H1 (cell line): ENCODE measurements around the gene LRRC28. TPM values are rescaled to one million over a fixed set of nuclear protein-coding genes. Genes with fewer than 3 reads are reported as not detected.

ENCODE experiments used
- CTCF ChIA-PET: fragments of 300-600 bp; sonication (Branson Sonifier 250); formaldehyde crosslinking; loops from one replicate; lab custom pipeline; 2021; ENCODE audit not compliant: partially characterized antibody; lab: Charles Lee
- POLR2A ChIA-PET: fragments of 300-600 bp; sonication (Branson Sonifier 250); formaldehyde crosslinking; loops from one replicate; lab custom pipeline; 2021; ENCODE audit warnings: inconsistent platforms; ENCODE audit not compliant: partially characterized antibody; lab: Charles Lee
- DNase-seq, 2 experiments: peaks; one replicate each; pipeline versions ENCODE4 v3.0.0 to v3.0.0-alpha.2; 2010 to 2022; ENCODE audit warnings: low spot score in 2 of 2, low read depth in 1 of 2, mixed read lengths in 1 of 2
- FAIRE-seq: peaks from 2 replicates; lab custom pipeline; 2011; peaks lifted over from hg19 to GRCh38; lab: Jason Lieb, UNC
- H2AFZ ChIP-seq: 2 replicates; pipeline ENCODE4 v1.8.1; 2012; ENCODE audit warnings: low read length, inconsistent platforms
- H2AK5ac ChIP-seq: 2 replicates; pipeline ENCODE4 v1.6.1; 2013; ENCODE audit warnings: low read depth, low read length
- H2BK120ac ChIP-seq: replicated peaks from 2 replicates; pipeline ENCODE3; 2013; ENCODE audit warnings: low read depth, low read length, inconsistent platforms
- H2BK12ac ChIP-seq: 2 replicates; pipeline ENCODE4 v1.6.1; 2013; ENCODE audit warnings: low read depth, low read length
- H2BK15ac ChIP-seq: 2 replicates; pipeline ENCODE4 v1.6.1; 2013; ENCODE audit warnings: low read length
- H2BK20ac ChIP-seq: 2 replicates; pipeline ENCODE4 v1.6.1; 2013; ENCODE audit warnings: low read length
- H2BK5ac ChIP-seq: 2 replicates; pipeline ENCODE4 v1.6.1; 2013; ENCODE audit warnings: low read depth, low read length
- H3K14ac ChIP-seq: 2 replicates; pipeline ENCODE4 v1.6.1; 2013; ENCODE audit warnings: inconsistent platforms; ENCODE audit not compliant: insufficient read length
- H3K18ac ChIP-seq: 2 replicates; pipeline ENCODE4 v1.6.1; 2013; ENCODE audit warnings: low read length; ENCODE audit errors: extremely low read depth
- H3K23ac ChIP-seq: 2 replicates; pipeline ENCODE4 v1.6.1; 2013; ENCODE audit warnings: inconsistent platforms; ENCODE audit not compliant: insufficient read length
- H3K23me2 ChIP-seq: 2 replicates; pipeline ENCODE4 v1.6.1; 2013; ENCODE audit warnings: low read depth, low read length
- H3K27ac ChIP-seq: 2 replicates; pipeline ENCODE4 v1.6.1; 2011; ENCODE audit warnings: low read depth, low read length, inconsistent platforms
- H3K27me3 ChIP-seq, 4 experiments: replicated peaks in 1 of 4; 1 replicate in 1 of 4; 2 replicates in 3 of 4; pipeline versions ENCODE4 v1.6.1 to v1.8.1; 2011 to 2013; ENCODE audit warnings: low read length in 3 of 4, mild to moderate bottlenecking in 3 of 4, inconsistent platforms in 2 of 4, mixed read lengths in 2 of 4, moderate library complexity in 1 of 4; ENCODE audit not compliant: control insufficient read depth in 3 of 4, insufficient read depth in 3 of 4; ENCODE audit errors: extremely low read depth in 1 of 4
- H3K36me3 ChIP-seq, 4 experiments: 2 replicates each; pipeline versions ENCODE4 v1.6.1 to v1.8.1; 2011 to 2013; ENCODE audit warnings: mild to moderate bottlenecking in 4 of 4, low read length in 3 of 4, moderate library complexity in 2 of 4, control low read depth in 1 of 4, inconsistent platforms in 1 of 4; ENCODE audit not compliant: insufficient read depth in 4 of 4, control insufficient read depth in 2 of 4
- H3K4ac ChIP-seq: replicated peaks from 2 replicates; pipeline ENCODE3; 2013; ENCODE audit warnings: low read length, low read depth, mixed read lengths, inconsistent platforms; ENCODE audit not compliant: insufficient read length
- H3K4me1 ChIP-seq, 4 experiments: replicated peaks in 1 of 4; 1 replicate in 1 of 4; 2 replicates in 3 of 4; pipeline versions ENCODE4 v1.6.1 to v1.8.1; 2011 to 2013; ENCODE audit warnings: low read length in 3 of 4, inconsistent platforms in 2 of 4, mixed read lengths in 1 of 4; ENCODE audit not compliant: insufficient read depth in 4 of 4, control insufficient read depth in 3 of 4
- H3K4me2 ChIP-seq, 2 experiments: 2 replicates each; pipeline versions ENCODE4 v1.6.1 to v1.8.1; 2011 to 2013; ENCODE audit warnings: low read depth in 2 of 2, low read length in 2 of 2, control low read depth in 1 of 2, inconsistent platforms in 1 of 2, mild to moderate bottlenecking in 1 of 2; ENCODE audit not compliant: insufficient read depth in 1 of 2
- H3K4me3 ChIP-seq, 4 experiments: fragments of 200-600, 300-600 bp in 1 of 4; sonication (generic), shearing (Covaris generic), sonication (Bioruptor Twin) in 1 of 4; 2 replicates each; pipeline versions ENCODE4 v1.5.1 to v1.8.1; 2011 to 2016; ENCODE audit warnings: low read length in 4 of 4, low read depth in 3 of 4, control low read depth in 2 of 4, inconsistent platforms in 2 of 4, mild to moderate bottlenecking in 2 of 4, mixed read lengths in 1 of 4, moderate library complexity in 1 of 4; ENCODE audit not compliant: insufficient read depth in 2 of 4; ENCODE audit errors: extremely low read depth in 1 of 4
- H3K56ac ChIP-seq: replicated peaks from 2 replicates; pipeline ENCODE3; 2013; ENCODE audit warnings: low read depth, mild to moderate bottlenecking, mixed read lengths, low read length, inconsistent platforms; ENCODE audit not compliant: insufficient read length
- H3K79me1 ChIP-seq: 2 replicates; pipeline ENCODE4 v1.6.1; 2013; ENCODE audit warnings: low read depth, low read length, control low read depth
- H3K79me2 ChIP-seq, 2 experiments: 2 replicates each; pipeline versions ENCODE4 v1.6.1 to v1.8.1; 2012 to 2013; ENCODE audit warnings: low read length in 2 of 2, mild to moderate bottlenecking in 2 of 2, inconsistent platforms in 1 of 2; ENCODE audit not compliant: insufficient read depth in 2 of 2, control insufficient read depth in 1 of 2
- H3K9ac ChIP-seq, 4 experiments: replicated peaks in 1 of 4; 1 replicate in 1 of 4; 2 replicates in 3 of 4; pipeline versions ENCODE4 v1.6.1 to v1.8.1; 2011 to 2013; ENCODE audit warnings: low read depth in 3 of 4, low read length in 3 of 4, control low read depth in 2 of 4, mild to moderate bottlenecking in 2 of 4, moderate library complexity in 2 of 4, inconsistent platforms in 1 of 4; ENCODE audit errors: extremely low read depth in 1 of 4
- H3K9me3 ChIP-seq, 2 experiments: 2 replicates each; pipeline versions ENCODE4 v1.6.1 to v1.8.1; 2012 to 2013; ENCODE audit warnings: mild to moderate bottlenecking in 2 of 2, moderate library complexity in 2 of 2, control low read depth in 1 of 2, inconsistent platforms in 1 of 2, low read depth in 1 of 2, low read length in 1 of 2, mixed read lengths in 1 of 2; ENCODE audit not compliant: insufficient read depth in 2 of 2
- H4K20me1 ChIP-seq, 2 experiments: replicated peaks in 1 of 2; 2 replicates each; pipeline versions ENCODE3 to v1.8.1; 2011 to 2013; ENCODE audit warnings: inconsistent platforms in 2 of 2, low read length in 2 of 2, mild to moderate bottlenecking in 1 of 2; ENCODE audit not compliant: insufficient read depth in 2 of 2, control insufficient read depth in 1 of 2
- H4K5ac ChIP-seq: 2 replicates; pipeline ENCODE4 v1.6.1; 2013; ENCODE audit warnings: low read length, low read depth, mixed read lengths, inconsistent platforms; ENCODE audit not compliant: insufficient read length
- H4K8ac ChIP-seq: 2 replicates; pipeline ENCODE4 v1.8.0; 2013; ENCODE audit warnings: mild to moderate bottlenecking, moderate library complexity, low read length, inconsistent platforms; ENCODE audit not compliant: insufficient read depth; ENCODE audit errors: extremely low read depth
- H4K91ac ChIP-seq: replicated peaks from 2 replicates; pipeline ENCODE3; 2013; ENCODE audit warnings: low read length, mixed read lengths, inconsistent platforms; ENCODE audit not compliant: insufficient read length
- CHD2 ChIP-seq: IDR thresholded peaks from 2 replicates; pipeline ENCODE4 v1.6.1; 2012; ENCODE audit warnings: low read length, improper control_type of control experiment
- CTCF ChIP-seq, 3 experiments: IDR thresholded peaks; 1 replicate in 2 of 3; 2 replicates in 1 of 3; pipeline versions ENCODE4 v1.5.1 to v1.6.1; 2011; ENCODE audit warnings: low read length in 3 of 3, mild to moderate bottlenecking in 3 of 3, inconsistent platforms in 2 of 3, low read depth in 1 of 3, moderate library complexity in 1 of 3; ENCODE audit not compliant: insufficient read depth in 1 of 3; ENCODE audit errors: control extremely low read depth in 1 of 3
- GTF2F1 ChIP-seq: IDR thresholded peaks from 2 replicates; pipeline ENCODE4 v1.6.1; 2012; ENCODE audit warnings: low read depth, low read length, improper control_type of control experiment, borderline replicate concordance
- KDM1A ChIP-seq: fragments of 200-600, 300-600 bp; sonication (generic); IDR thresholded peaks from 2 replicates; pipeline ENCODE4 v1.7.1; 2016; ENCODE audit warnings: mild to moderate bottlenecking, low read length, borderline replicate concordance
- RNF2 ChIP-seq: fragments of 200-900, 300-1000 bp; sonication (generic); IDR thresholded peaks from 2 replicates; pipeline ENCODE4 v1.7.1; 2016; ENCODE audit warnings: borderline replicate concordance, low read depth, mild to moderate bottlenecking, antibody characterized with exemption, low read length; ENCODE audit not compliant: poor library complexity, severe bottlenecking; ENCODE audit errors: missing control alignments
- RXRA ChIP-seq: IDR thresholded peaks from 2 replicates; pipeline ENCODE4 v1.6.1; 2011; ENCODE audit warnings: low read depth, mild to moderate bottlenecking, low read length, moderate library complexity; ENCODE audit not compliant: insufficient read depth
- SIX5 ChIP-seq: IDR thresholded peaks from 2 replicates; pipeline ENCODE4 v1.6.1; 2011; ENCODE audit warnings: mild to moderate bottlenecking, low read depth, low read length
- SRF ChIP-seq: IDR thresholded peaks from 2 replicates; pipeline ENCODE4 v1.6.1; 2011; ENCODE audit warnings: mild to moderate bottlenecking, low read depth, low read length, moderate library complexity
- SUZ12 ChIP-seq: fragments of 200-600 bp; sonication (generic); IDR thresholded peaks from 2 replicates; pipeline ENCODE4 v1.6.1; 2012; ENCODE audit warnings: mild to moderate bottlenecking, inconsistent platforms, low read length, moderate library complexity, mixed read lengths
- TBP ChIP-seq: IDR thresholded peaks from 2 replicates; pipeline ENCODE4 v1.6.1; 2011; ENCODE audit warnings: low read depth, low read length, improper control_type of control experiment
- ZNF274 ChIP-seq: IDR thresholded peaks from 2 replicates; pipeline ENCODE4 v1.7.0; 2012; ENCODE audit warnings: low read length, borderline replicate concordance; ENCODE audit errors: extremely low read depth
- polyA plus RNA-seq, 7 experiments: library from polyadenylated mRNA; depleted of rRNA in 3 of 7; stranded (reverse) in 5 of 7; unstranded in 2 of 7; fragments of >200 nt in 5 of 7; fragments of 200-250 nt in 2 of 7; gene quantifications; 1 replicate in 5 of 7; 2 replicates in 1 of 7; 4 replicates in 1 of 7; pipeline versions ENCODE4 v1.2.1 to v1.2.3, GENCODE V29; 2011 to 2013; ENCODE audit warnings: missing spikeins in 2 of 7, mixed read lengths in 2 of 7
- total RNA-seq: library from RNA; stranded (reverse); fragmentation: NEBNext Ultra II Directional; extraction: Animal tissue kit (Norgen Biotek cat#: 25700); gene quantifications from 2 replicates; pipeline ENCODE4 v1.2.1, GENCODE V29; 2021

Gene LRRC28
- total and polyA plus RNA-seq, 2 of the 8 experiments (the other 6 are each of a cell fraction or from before 2014, with no cell fraction given), result 20.2 to 23.3 TPM

DNA sequence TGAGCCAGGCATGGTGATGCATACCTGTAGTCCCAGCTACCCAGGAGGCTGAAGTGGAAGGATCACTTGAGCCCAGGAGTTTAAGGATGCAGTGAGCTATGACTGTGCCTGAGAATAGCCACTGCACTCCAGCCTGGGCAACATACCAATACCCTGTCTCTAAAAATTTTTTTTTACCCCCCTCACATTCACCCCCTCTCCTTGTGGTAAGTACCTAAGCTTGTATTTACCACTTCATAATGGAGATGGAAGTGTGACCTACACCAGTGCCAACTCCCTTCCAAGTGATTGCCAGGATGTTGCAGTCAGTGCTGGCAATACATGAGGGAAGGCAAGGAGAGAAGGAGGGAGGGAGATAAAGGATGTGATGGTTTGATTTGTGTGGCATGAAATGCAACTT is 84.2 kb downstream of the LRRC28 start:
- TF ChIP-seq SIX5 (no peak), CHD2 (no peak), SUZ12 (no peak), CTCF (IDR thresholded peaks at IDR 0.05; ENCODE audit: control extremely low read depth in 1 of 3, insufficient read depth in 1 of 3, low read depth in 1 of 3, low read length in 3 of 3) (no peak), SRF (no peak), ZNF274 (no peak), RXRA (no peak), RNF2 (no peak), KDM1A (no peak), TBP (no peak), GTF2F1 (no peak)
- DNase-seq, result no peak
- H3K4me2 ChIP-seq, result no peak overlapping the region
- no peak overlapping the region for H2BK12ac ChIP-seq
- POLR2A ChIA-PET, result no interaction called here
- no peak overlapping the region for H4K5ac ChIP-seq
- H3K23ac ChIP-seq, result no peak overlapping the region
- H3K14ac ChIP-seq, result no peak overlapping the region
- H3K79me1 ChIP-seq, result no peaks in the 10 kb centered on the region
- H4K20me1 ChIP-seq, result no peaks in the 10 kb centered on the region
- H3K4ac ChIP-seq, result no peak overlapping the region
- H3K9ac ChIP-seq, result no peak overlapping the region
- no peak overlapping the region for H3K56ac ChIP-seq
- H3K27ac ChIP-seq, result no peak overlapping the region
- no peak overlapping the region for H2BK20ac ChIP-seq
- no peak overlapping the region for H3K18ac ChIP-seq
- H4K91ac ChIP-seq, result no peak overlapping the region
- no peaks in the 10 kb centered on the region for H3K79me2 ChIP-seq
- H3K4me3 ChIP-seq, result no peak overlapping the region
- H3K36me3 ChIP-seq, result no peaks in the 10 kb centered on the region
- H3K23me2 ChIP-seq, result no peaks in the 10 kb centered on the region
- no peak overlapping the region for H4K8ac ChIP-seq
- no peaks in the 10 kb centered on the region for H3K9me3 ChIP-seq
- FAIRE-seq, result no peak
- no peak overlapping the region for H2AK5ac ChIP-seq
- H2BK15ac ChIP-seq, result no peak overlapping the region
- H3K4me1 ChIP-seq, result peaks cover 0 to 3% (median 0%) of the 10 kb centered on the region in 4 experiments; a peak in 1 of 7 replicates
- no peak overlapping the region for H2BK120ac ChIP-seq
- CTCF ChIA-PET, result interaction anchor here (0.8 to 2.9 kb wide), 4 partner anchors 8 to 73 kb away, joined by 3 to 13 read pairs (median 4); no protein-coding TSS in a partner anchor
- no peak overlapping the region for H2BK5ac ChIP-seq
- H3K27me3 ChIP-seq, result no peaks in the 10 kb centered on the region
- no peak overlapping the region for H2AFZ ChIP-seq
